Ovary (tissue), 9 donors: ENCODE measurements around the gene COIL. TPM values are rescaled to one million over a fixed set of nuclear protein-coding genes. Genes with fewer than 3 reads are reported as not detected.

Experiments
- DNase-seq, 5 donors: peaks; one replicate each; pipeline ENCODE4 v3.0.0-alpha.2; 2019 to 2020
- H3K27ac ChIP-seq, 2 donors: fragments of 200-600 bp; one replicate each; pipeline versions ENCODE4 v1.5.1 to v1.8.0; 2019 to 2022
- H3K27me3 ChIP-seq: fragments of 200-600 bp; one replicate; pipeline ENCODE4 v1.8.0; 2022
- H3K36me3 ChIP-seq: fragments of 200-600 bp; sonication (generic); one replicate; pipeline ENCODE4 v1.5.1; 2019
- H3K4me1 ChIP-seq: one replicate; pipeline ENCODE4 v1.8.1; 2013; ENCODE audit warnings: mild to moderate bottlenecking, moderate library complexity; ENCODE audit not compliant: insufficient read depth
- H3K4me3 ChIP-seq: fragments of 200-600 bp; sonication (generic); one replicate; pipeline ENCODE4 v1.5.1; 2017
- H3K9me3 ChIP-seq, 2 donors: fragments of 200-600 bp in 1 of 2; sonication (generic) in 1 of 2; one replicate each; pipeline versions ENCODE4 v1.5.1 to v1.8.1; 2013 to 2019; ENCODE audit warnings: mild to moderate bottlenecking in 1 of 2, moderate library complexity in 1 of 2
- EP300 ChIP-seq: sonication (generic); formaldehyde crosslinking; IDR thresholded peaks from one replicate; pipeline ENCODE4 v1.6.1; 2017; ENCODE audit warnings: antibody characterized with exemption
- POLR2A ChIP-seq: fragments of 450-650 bp; IDR thresholded peaks from one replicate; pipeline ENCODE4 v1.6.1; 2017; ENCODE audit warnings: antibody characterized with exemption, mild to moderate bottlenecking, moderate library complexity
- WGBS, 3 donors: extraction: QIAGEN DNeasy Blood & Tissue Kit in 1 of 3; methylation state at CpG; one replicate each; pipeline versions ENCODE4 v1.1.5 to v1.1.7; 2013 to 2017; 5-methylcytosine and 5-hydroxymethylcytosine counted together
- intact Hi-C, 4 donors: fragments of 100-400 bp; cut with DNase I; formaldehyde crosslinking; loops; one replicate each; pipeline versions ENCODE4 v1.11.0 to v1.15.1; 2022 to 2023
- polyA plus RNA-seq, 2 donors: library from polyadenylated mRNA; stranded (reverse); fragments of 200-250 nt in 1 of 2; fragments of 350-450 nt in 1 of 2; fragmentation: Illumina TruSeq in 1 of 2; extraction: RNeasy Lipid Tissue Mini Kit (QIAGEN cat#74804) in 1 of 2; gene quantifications; one replicate each; pipeline ENCODE4 v1.2.3, GENCODE V29; 2013 to 2014
- total RNA-seq, 7 donors: library from RNA; depleted of rRNA in 2 of 7; stranded (reverse); fragments of >200 nt in 2 of 7; fragmentation: NEBNext Ultra II Directional in 3 of 7; extraction: Animal tissue kit (Norgen Biotek cat#: 25700) in 3 of 7; gene quantifications; one replicate each; pipeline versions ENCODE4 v1.1.0 to v1.2.4, GENCODE V29; 2016 to 2023
- TF ChIP-seq, protein P1 (sequence below), 3 donors: fragments of 450-650 bp in 2 of 3; fragments of 200-600 bp in 1 of 3; IDR thresholded peaks; one replicate each; pipeline versions ENCODE4 v1.5.1 to v1.8.0; 2016 to 2022; ENCODE audit warnings: antibody characterized with exemption in 3 of 3, mild to moderate bottlenecking in 1 of 3
- donor health status: DM: no; HTN: no; CAD: no; lungs with moderate emphysema.
- donor health status: DM: no; HTN: no; CAD: no.
- donor health status: Bipolar disorder and iron deficiency.
- donor health status: DM: yes; HTN: yes; CAD: no.
- donor health status: DM: no; HTN: no; CAD: no.
- donor health status: DM: yes; HTN: yes; CAD: no.

COIL gene
- total and polyA plus RNA-seq, 9 donors, result 10.9 to 17.8 (median 12.9) TPM

DNA sequence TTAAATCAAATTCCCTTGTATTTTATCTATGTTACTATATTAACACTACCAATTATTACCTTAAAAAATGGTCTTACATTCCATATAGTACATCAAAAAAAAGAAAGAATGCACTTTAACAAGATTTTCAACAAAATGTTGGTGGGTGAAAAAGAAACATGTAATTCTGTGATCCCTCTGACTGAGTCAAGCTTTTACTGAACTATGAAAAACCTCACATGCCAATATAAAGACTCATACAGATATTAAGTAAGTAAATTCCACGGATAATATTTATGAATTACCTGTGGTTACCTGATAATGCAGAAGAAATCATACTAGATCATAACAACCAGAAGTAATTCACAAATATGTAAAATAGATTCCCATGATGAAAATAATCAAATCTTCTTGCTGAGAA, 12.4 kb downstream of the COIL start:
- WGBS, 3 donors, result 92 to 99% (median 92%) methylated on average over 1 of the region's 1 CpG
- Histone ChIP-seq H3K27me3 (no peaks in the 10 kb centered on the region), H3K4me3 (no peak overlapping the region), H3K36me3 (no peaks in the 10 kb centered on the region), H3K9me3 (no peaks in the 10 kb centered on the region), H3K4me1 (no peaks in the 10 kb centered on the region), H3K27ac (no peak overlapping the region)
- TF ChIP-seq, protein P1, sequence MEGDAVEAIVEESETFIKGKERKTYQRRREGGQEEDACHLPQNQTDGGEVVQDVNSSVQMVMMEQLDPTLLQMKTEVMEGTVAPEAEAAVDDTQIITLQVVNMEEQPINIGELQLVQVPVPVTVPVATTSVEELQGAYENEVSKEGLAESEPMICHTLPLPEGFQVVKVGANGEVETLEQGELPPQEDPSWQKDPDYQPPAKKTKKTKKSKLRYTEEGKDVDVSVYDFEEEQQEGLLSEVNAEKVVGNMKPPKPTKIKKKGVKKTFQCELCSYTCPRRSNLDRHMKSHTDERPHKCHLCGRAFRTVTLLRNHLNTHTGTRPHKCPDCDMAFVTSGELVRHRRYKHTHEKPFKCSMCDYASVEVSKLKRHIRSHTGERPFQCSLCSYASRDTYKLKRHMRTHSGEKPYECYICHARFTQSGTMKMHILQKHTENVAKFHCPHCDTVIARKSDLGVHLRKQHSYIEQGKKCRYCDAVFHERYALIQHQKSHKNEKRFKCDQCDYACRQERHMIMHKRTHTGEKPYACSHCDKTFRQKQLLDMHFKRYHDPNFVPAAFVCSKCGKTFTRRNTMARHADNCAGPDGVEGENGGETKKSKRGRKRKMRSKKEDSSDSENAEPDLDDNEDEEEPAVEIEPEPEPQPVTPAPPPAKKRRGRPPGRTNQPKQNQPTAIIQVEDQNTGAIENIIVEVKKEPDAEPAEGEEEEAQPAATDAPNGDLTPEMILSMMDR (IDR thresholded peaks at IDR 0.05), result no peak
- TF ChIP-seq POLR2A (no peak), EP300 (no peak)
- DNase-seq, result no peak
- intact Hi-C loops, result no loop called here

DNA sequence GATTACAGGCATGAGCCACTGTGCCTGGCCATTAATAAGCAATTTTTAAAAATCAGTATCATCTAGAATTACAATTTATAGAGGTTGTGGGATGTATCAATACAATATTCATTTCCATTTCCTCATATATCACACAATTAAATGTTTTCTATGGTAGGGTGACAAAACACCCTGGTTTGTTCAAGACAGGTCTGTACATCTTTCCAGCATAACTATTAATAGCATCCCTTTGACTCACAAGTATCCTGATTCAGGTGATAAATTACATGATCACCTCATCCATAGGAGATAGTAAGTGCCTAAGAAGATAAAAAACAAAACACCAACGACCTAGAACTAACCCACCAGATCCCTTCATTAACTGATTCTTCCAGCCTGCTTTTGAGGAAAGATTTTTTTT, 13.1 kb downstream of the COIL start:
- TF ChIP-seq EP300 (no peak), POLR2A (no peak)
- TF ChIP-seq, protein P1 (IDR thresholded peaks at IDR 0.05), result no peak
- intact Hi-C loops, result no loop called here
- no peak for DNase-seq
- Histone ChIP-seq H3K27me3 (no peaks in the 10 kb centered on the region), H3K9me3 (no peaks in the 10 kb centered on the region), H3K36me3 (no peaks in the 10 kb centered on the region), H3K4me3 (no peak overlapping the region), H3K4me1 (no peaks in the 10 kb centered on the region), H3K27ac (no peak overlapping the region)
- 45 to 72% (median 49%) methylated on average over 1 of the region's 1 CpG for WGBS, 3 donors

DNA sequence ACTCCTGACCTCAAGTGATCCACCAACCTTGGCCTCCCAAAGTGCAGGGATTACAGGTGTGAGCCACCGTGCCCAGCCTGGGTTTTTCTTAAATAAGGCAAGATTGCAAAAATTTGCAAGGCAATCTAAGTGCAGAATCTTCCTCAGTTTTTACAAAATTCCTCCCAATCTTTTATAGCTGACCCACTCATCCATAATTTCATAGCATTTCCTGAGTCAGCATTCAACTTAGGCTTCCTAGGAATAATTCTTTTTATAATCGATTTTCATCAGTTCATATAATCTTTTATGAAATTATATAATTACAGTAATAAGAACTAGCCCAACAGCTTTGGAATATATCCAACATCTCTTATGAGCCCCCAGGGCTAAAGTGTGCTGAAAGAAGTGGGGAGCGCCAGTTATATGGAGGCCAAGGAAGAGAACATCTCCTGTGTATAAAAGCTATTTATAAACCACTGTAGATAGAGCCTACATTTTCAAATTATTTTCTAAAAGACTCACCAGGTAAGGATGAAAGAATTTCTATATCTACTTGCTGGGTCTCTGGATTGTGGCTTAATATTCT, 14.8 kb downstream of the COIL start:
- WGBS, 3 donors, result 93 to 99% (median 95%) methylated on average over 3 of the region's 3 CpGs
- no peak for DNase-seq
- H3K9me3 ChIP-seq, result no peaks in the 10 kb centered on the region
- TF ChIP-seq POLR2A (no peak), EP300 (no peak)
- TF ChIP-seq, protein P1 (IDR thresholded peaks at IDR 0.05), result no peak
- no peak overlapping the region for H3K27ac ChIP-seq
- H3K4me3 ChIP-seq, result no peak overlapping the region
- no peaks in the 10 kb centered on the region for H3K4me1 ChIP-seq
- H3K36me3 ChIP-seq, result no peaks in the 10 kb centered on the region
- no peaks in the 10 kb centered on the region for H3K27me3 ChIP-seq
- intact Hi-C loops, result no loop called here

DNA sequence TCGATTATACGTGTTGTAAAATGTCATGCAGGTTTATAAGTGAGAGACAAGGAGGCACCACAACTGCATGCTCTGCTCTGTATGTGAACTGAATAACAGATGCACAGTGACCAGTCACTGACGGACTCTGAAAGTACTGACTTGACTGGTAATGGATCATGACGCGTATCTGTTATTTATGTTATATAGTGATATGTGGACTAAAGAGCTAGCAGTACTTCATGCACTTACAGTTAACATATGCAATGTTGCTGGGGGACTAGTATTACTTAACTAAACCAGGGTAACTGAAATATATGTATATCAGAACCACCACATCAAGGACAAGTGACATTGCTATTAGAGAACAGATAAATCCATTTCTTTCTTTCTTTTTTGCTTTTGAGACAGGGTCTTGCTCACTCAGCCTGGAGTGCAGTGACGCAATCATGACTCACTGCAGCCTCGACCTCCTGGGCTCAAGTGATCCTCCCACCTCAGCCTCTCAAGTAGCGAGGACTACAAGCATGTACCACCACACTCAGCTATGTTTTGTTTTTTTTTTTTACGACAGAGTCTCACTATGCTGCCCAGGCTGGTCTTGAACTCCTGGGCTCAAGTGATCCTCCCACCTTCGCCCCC, 17.2 kb downstream of the COIL start:
- Histone ChIP-seq H3K36me3 (no peaks in the 10 kb centered on the region), H3K27ac (no peak overlapping the region), H3K27me3 (no peaks in the 10 kb centered on the region), H3K4me3 (no peak overlapping the region), H3K4me1 (no peaks in the 10 kb centered on the region), H3K9me3 (no peaks in the 10 kb centered on the region)
- WGBS, 3 donors, result 89 to 90% (median 89%) methylated on average over 10 of the region's 10 CpGs
- intact Hi-C loops, result loop anchor here in 1 of 4 donors (5.0 kb wide), 1 partner anchor 126 kb away; no protein-coding TSS in a partner anchor
- TF ChIP-seq EP300, result no peak
- TF ChIP-seq, protein P1 (IDR thresholded peaks at IDR 0.05), result no peak
- TF ChIP-seq POLR2A, result no peak
- DNase-seq, result no peak
